ENCODE data around the gene VAV1. TPM values are rescaled to one million over a fixed set of nuclear protein-coding genes. Genes with fewer than 3 reads are reported as not detected.
A peak's percentile ranks its signal among the peaks of the same experiment; 100 is the strongest.

Gene VAV1
- total and polyA plus RNA-seq, 7 donors, result 0.20 to 1.8 (median 1.1) TPM

- ATAC-seq, result no peak
- H3K4me1 ChIP-seq, result peaks cover 22% of the 10 kb centered on the region
- H3K9me3 ChIP-seq, result no peaks in the 10 kb centered on the region
- H3K27me3 ChIP-seq (ENCODE audit: insufficient read depth in 3 of 3, low read length in 2 of 3), result no peaks in the 10 kb centered on the region
- WGBS, 3 donors, result 86 to 88% (median 86%) methylated on average over 16 of the region's 16 CpGs
- peak in 1 of 2 donors; percentile 31 for DNase-seq
- no peak overlapping the region for H3K4me3 ChIP-seq
- H3K27ac ChIP-seq, result no peak overlapping the region
- TF ChIP-seq, protein P1, sequence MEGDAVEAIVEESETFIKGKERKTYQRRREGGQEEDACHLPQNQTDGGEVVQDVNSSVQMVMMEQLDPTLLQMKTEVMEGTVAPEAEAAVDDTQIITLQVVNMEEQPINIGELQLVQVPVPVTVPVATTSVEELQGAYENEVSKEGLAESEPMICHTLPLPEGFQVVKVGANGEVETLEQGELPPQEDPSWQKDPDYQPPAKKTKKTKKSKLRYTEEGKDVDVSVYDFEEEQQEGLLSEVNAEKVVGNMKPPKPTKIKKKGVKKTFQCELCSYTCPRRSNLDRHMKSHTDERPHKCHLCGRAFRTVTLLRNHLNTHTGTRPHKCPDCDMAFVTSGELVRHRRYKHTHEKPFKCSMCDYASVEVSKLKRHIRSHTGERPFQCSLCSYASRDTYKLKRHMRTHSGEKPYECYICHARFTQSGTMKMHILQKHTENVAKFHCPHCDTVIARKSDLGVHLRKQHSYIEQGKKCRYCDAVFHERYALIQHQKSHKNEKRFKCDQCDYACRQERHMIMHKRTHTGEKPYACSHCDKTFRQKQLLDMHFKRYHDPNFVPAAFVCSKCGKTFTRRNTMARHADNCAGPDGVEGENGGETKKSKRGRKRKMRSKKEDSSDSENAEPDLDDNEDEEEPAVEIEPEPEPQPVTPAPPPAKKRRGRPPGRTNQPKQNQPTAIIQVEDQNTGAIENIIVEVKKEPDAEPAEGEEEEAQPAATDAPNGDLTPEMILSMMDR (IDR thresholded peaks at IDR 0.05), result no peak
- peaks cover 4 to 65% of the 10 kb centered on the region in 2 donors for H3K36me3 ChIP-seq (ENCODE audit: insufficient read depth in 1 of 2, low read depth in 1 of 2)
- intact Hi-C loops (cut with DNase I), result no loop called here
Observed at GRCh38 chr19:6751189-6751588, 21.3 kb upstream of the VAV1 start.

- Histone ChIP-seq H3K4me3 (peak overlapping the region; percentile 47), H3K36me3 (ENCODE audit: insufficient read depth in 1 of 2, low read depth in 1 of 2) (peaks cover 4 to 52% of the 10 kb centered on the region in 2 donors), H3K27ac (peak overlapping the region; percentile 62), H3K4me1 (peaks cover 12% of the 10 kb centered on the region), H3K27me3 (ENCODE audit: insufficient read depth in 3 of 3, low read length in 2 of 3) (no peaks in the 10 kb centered on the region), H3K9me3 (no peaks in the 10 kb centered on the region)
- WGBS, 3 donors, result 59 to 66% (median 63%) methylated on average over 47 to 50 of the region's 50 CpGs
- intact Hi-C loops (cut with DNase I), result no loop called here
- TF ChIP-seq, protein P1 (IDR thresholded peaks at IDR 0.05), result no peak
- ATAC-seq, result peak; percentile 11 to 18 (median 16)
- no peak for DNase-seq
Observed at GRCh38 chr19:6752256-6753177, 20.0 kb upstream of the VAV1 start.

- Histone ChIP-seq H3K27me3 (ENCODE audit: insufficient read depth in 3 of 3, low read length in 2 of 3) (no peaks in the 10 kb centered on the region), H3K27ac (peak overlapping the region; percentile 62), H3K4me1 (peaks cover 3% of the 10 kb centered on the region), H3K9me3 (no peaks in the 10 kb centered on the region), H3K36me3 (ENCODE audit: insufficient read depth in 1 of 2, low read depth in 1 of 2) (peaks cover 4 to 43% of the 10 kb centered on the region in 2 donors), H3K4me3 (peak overlapping the region; percentile 47)
- peak; percentile 87 to 90 (median 88) for ATAC-seq
- TF ChIP-seq, protein P1 (IDR thresholded peaks at IDR 0.05), result peak; percentile 38
- intact Hi-C loops (cut with DNase I), result no loop called here
- 5 to 11% (median 5%) methylated on average over 48 to 50 of the region's 50 CpGs for WGBS, 3 donors
- DNase-seq, result peak; percentile 87 to 94
Observed at GRCh38 chr19:6753178-6754031, 19.1 kb upstream of the VAV1 start.

- H3K27ac ChIP-seq, result no peak overlapping the region
- TF ChIP-seq, protein P1 (IDR thresholded peaks at IDR 0.05), result no peak
- DNase-seq (no peak), ATAC-seq (peak in 1 of 4 donors; percentile 0)
- WGBS, 3 donors, result 89 to 94% (median 94%) methylated on average over 19 to 22 of the region's 22 CpGs
- H3K4me3 ChIP-seq, result no peak overlapping the region
- H3K27me3 ChIP-seq (ENCODE audit: insufficient read depth in 3 of 3, low read length in 2 of 3), result no peaks in the 10 kb centered on the region
- no peaks in the 10 kb centered on the region for H3K9me3 ChIP-seq
- H3K4me1 ChIP-seq, result no peaks in the 10 kb centered on the region
- intact Hi-C loops (cut with DNase I), result no loop called here
- peaks cover 4 to 36% of the 10 kb centered on the region in 2 donors for H3K36me3 ChIP-seq (ENCODE audit: insufficient read depth in 1 of 2, low read depth in 1 of 2)
Observed at GRCh38 chr19:6754136-6754535, 18.4 kb upstream of the VAV1 start.

All from psoas muscle (tissue), 8 donors.